Right ventricle myocardium superior (tissue), 1 donor: ENCODE data around the gene POTEJ. TPM values are rescaled to one million over a fixed set of nuclear protein-coding genes. Genes with fewer than 3 reads are reported as not detected.
"Not testable (repeated sequence)": the region's sequence is repeated elsewhere in the genome, so short reads cannot be mapped to it uniquely, and the experiment has no call there.

ENCODE experiments used
- ATAC-seq: fragments of 200-7000 bp; cut with Tn5 transposase; one replicate; pipeline ENCODE4 v1.9.1; 2020; ENCODE audit warnings: mild to moderate bottlenecking; ENCODE audit not compliant: poor library complexity
- DNase-seq: peaks from one replicate; pipeline ENCODE4 v3.0.0-alpha.2; 2020
- intact Hi-C: fragments of 100-400 bp; cut with DNase I; formaldehyde crosslinking; loops from one replicate; pipeline ENCODE4 v1.11.2; 2022
- long read RNA-seq: library from polyadenylated mRNA; unstranded; transcript quantifications from one replicate; pipeline ENCODE4 v2.0.0, GENCODE V29; 2021
- total RNA-seq: library from RNA; stranded (reverse); fragmentation: NEBNext Ultra II Directional; extraction: Animal tissue kit (Norgen Biotek cat#: 25700); gene quantifications from one replicate; pipeline ENCODE4 v1.2.1, GENCODE V29; 2021
- donor health status: DM: no; HTN: yes; CAD: no; lungs with severe emphysema.

Gene POTEJ
- total RNA-seq: not detected
- long read RNA-seq: 0 reads

- DNase-seq, intact Hi-C loops, ATAC-seq: not testable (repeated sequence)
Observed at GRCh38 chr2:130611140-130611539, at the start of gene POTEJ. POTEJ (plus strand) TSS chr2:130611440; CDS start chr2:130611533, 93 bp downstream.

- ATAC-seq, intact Hi-C loops, DNase-seq: not testable (repeated sequence)
Observed at GRCh38 chr2:130566165-130566564, 45.1 kb upstream of the POTEJ start.

GRCh38 chr2:130571929-130572328 is 39.3 kb upstream of the POTEJ start:
- intact Hi-C loops, DNase-seq, ATAC-seq: not testable (repeated sequence)

GRCh38 chr2:130574230-130574629 is 37.0 kb upstream of the POTEJ start:
- intact Hi-C loops, ATAC-seq, DNase-seq: not testable (repeated sequence)

- ATAC-seq: peak; percentile 58
- DNase-seq, intact Hi-C loops: not testable (repeated sequence)
Observed at GRCh38 chr2:130576209-130576784, 34.9 kb upstream of the POTEJ start.

GRCh38 chr2:130577559-130577958 is 33.7 kb upstream of the POTEJ start:
- ATAC-seq, DNase-seq, intact Hi-C loops: not testable (repeated sequence)

- intact Hi-C loops, ATAC-seq, DNase-seq: not testable (repeated sequence)
Observed at GRCh38 chr2:130579121-130579520, 32.1 kb upstream of the POTEJ start.

- ATAC-seq, intact Hi-C loops, DNase-seq: not testable (repeated sequence)
Observed at GRCh38 chr2:130581491-130581890, 29.7 kb upstream of the POTEJ start.

- intact Hi-C loops, DNase-seq, ATAC-seq: not testable (repeated sequence)
Observed at GRCh38 chr2:130582970-130583369, 28.3 kb upstream of the POTEJ start.

GRCh38 chr2:130583582-130583981 is 27.7 kb upstream of the POTEJ start:
- intact Hi-C loops, ATAC-seq, DNase-seq: not testable (repeated sequence)

- intact Hi-C loops, DNase-seq, ATAC-seq: not testable (repeated sequence)
Observed at GRCh38 chr2:130584726-130585125, 26.5 kb upstream of the POTEJ start.

- DNase-seq, ATAC-seq, intact Hi-C loops: not testable (repeated sequence)
Observed at GRCh38 chr2:130588688-130589458, 22.4 kb upstream of the POTEJ start.

GRCh38 chr2:130590170-130590841 is 20.9 kb upstream of the POTEJ start:
- ATAC-seq, intact Hi-C loops, DNase-seq: not testable (repeated sequence)

- intact Hi-C loops, DNase-seq: not testable (repeated sequence)
- peak; percentile 47 for ATAC-seq
Observed at GRCh38 chr2:130590842-130591359, 20.3 kb upstream of the POTEJ start.

- intact Hi-C loops, ATAC-seq, DNase-seq: not testable (repeated sequence)
Observed at GRCh38 chr2:130592791-130593414, 18.3 kb upstream of the POTEJ start.

- DNase-seq, ATAC-seq, intact Hi-C loops: not testable (repeated sequence)
Observed at GRCh38 chr2:130594011-130594410, 17.2 kb upstream of the POTEJ start.

- intact Hi-C loops, ATAC-seq, DNase-seq: not testable (repeated sequence)
Observed at GRCh38 chr2:130596757-130597156, 14.5 kb upstream of the POTEJ start.

- DNase-seq, intact Hi-C loops, ATAC-seq: not testable (repeated sequence)
Observed at GRCh38 chr2:130597994-130598393, 13.2 kb upstream of the POTEJ start.
